HG02610 (cell line): ENCODE results near the gene RCC1.
"Not testable (repeated sequence)": the region's sequence is repeated elsewhere in the genome, so short reads cannot be mapped to it uniquely, and the experiment has no call there.

ENCODE experiments used
- ATAC-seq: cut with Tn5 transposase; IDR thresholded peaks from one replicate; pipeline ENCODE4 v1.9.1; 2021; ENCODE audit warnings: mild to moderate bottlenecking, moderate library complexity; ENCODE audit not compliant: unreplicated experiment

RCC1 gene

DNA sequence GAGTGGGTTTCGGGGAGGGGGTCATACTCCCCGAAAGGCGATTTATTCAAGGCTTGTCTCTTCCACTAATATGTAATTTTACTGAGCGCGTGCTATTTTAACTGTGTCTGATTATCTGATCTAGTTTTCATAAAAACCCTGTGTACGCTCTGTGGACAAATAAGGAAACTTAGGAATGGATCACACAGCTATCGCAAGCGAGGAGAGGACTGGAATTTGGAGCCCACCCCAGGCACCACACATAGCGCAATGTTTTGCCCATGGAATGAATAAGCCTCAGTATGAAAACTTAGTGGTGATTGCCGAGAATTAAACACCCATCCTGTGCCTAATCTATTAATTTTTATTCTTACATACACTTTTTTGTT, 76.4 kb downstream of the RCC1 start:
- no peak for ATAC-seq

DNA sequence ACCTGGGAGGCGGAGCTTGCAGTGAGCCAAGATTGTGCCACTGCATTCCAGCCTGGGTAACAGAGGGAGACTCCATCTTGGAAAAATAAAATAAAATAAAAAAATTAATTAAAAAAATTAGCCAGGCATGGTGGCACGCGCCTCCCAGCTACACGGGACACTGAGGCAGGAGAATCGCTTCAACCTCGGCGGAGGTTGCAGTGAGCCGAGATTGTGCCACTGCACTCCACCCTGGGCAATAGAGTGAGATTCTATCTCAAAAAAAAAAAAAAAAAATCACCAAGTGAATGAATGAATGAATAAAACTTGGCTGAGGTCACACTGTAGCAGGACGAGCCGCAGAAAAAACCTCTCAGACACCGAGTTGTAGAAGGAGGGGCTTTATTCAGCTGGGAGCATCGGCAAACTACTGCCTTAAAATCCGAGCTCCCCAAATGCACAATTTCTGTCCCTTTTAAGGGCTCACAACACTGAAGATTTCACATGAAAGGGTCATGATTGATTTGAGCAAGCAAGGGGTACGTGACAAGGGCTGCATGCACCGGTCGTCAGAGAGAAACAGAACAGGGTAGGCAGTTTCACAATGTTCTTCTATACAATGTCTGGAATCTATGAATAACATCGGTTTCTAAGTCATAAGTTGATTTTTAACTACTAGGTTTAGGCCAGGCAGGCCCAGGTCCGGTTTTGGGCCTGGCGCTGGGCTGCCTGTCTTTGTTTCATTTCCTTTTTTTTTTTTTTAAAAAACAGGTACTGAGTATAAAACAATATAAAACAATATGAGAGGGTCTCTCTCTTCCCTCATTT, 80.9 kb downstream of the RCC1 start:
- not testable (repeated sequence) for ATAC-seq
